GM19468 (cell line): Measurements from ENCODE around the gene ZCCHC24.
A peak's percentile ranks its signal among the peaks of the same experiment; 100 is the strongest.
"Not testable (repeated sequence)": the region's sequence is repeated elsewhere in the genome, so short reads cannot be mapped to it uniquely, and the experiment has no call there.

Experiments used
- ATAC-seq: cut with Tn5 transposase; IDR thresholded peaks from one replicate; pipeline ENCODE4 v1.9.1; 2021; ENCODE audit warnings: mild to moderate bottlenecking, moderate library complexity, moderate number of reproducible peaks; ENCODE audit not compliant: unreplicated experiment; ENCODE audit errors: extremely low read depth

Gene ZCCHC24

DNA sequence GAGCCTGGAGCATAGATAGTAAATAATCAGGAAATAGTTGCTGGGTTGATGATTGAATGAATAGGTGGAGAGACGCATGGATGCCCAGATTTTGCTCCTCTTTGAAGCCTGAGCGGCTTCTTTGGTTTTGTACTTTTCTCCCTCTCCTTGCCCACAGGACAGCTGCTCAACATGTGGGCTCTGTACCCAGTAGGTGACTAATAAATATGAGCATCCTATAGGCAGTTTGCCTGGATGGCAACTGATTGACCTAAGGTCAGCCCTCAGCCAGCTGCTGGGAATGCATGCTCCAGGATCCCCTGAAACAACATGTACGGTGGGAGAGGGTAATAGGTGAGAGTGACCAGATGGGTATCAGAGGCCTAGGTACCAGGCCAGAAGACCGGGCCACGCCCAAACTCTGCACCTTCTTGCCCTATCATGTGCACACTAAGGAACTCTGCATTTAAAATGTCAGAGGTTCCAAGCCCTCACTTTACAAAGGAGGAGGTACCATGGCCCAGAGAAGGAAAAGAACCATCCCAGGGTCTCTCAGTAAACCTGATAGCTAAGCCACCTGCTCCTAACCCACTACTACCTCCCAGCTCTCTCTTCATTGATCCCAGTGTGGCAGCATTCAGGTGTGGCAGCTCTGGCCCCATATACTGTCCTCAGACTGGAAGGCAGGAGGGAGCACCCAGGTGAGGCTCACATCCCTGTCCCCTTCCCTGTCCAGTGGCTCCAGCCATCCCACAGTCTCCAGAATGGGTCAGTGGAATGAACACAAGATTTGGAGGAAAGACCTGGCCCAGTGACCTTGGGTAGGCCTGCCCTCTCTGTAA is 2.7 kb upstream of the ZCCHC24 start:
- ATAC-seq: no peak

DNA sequence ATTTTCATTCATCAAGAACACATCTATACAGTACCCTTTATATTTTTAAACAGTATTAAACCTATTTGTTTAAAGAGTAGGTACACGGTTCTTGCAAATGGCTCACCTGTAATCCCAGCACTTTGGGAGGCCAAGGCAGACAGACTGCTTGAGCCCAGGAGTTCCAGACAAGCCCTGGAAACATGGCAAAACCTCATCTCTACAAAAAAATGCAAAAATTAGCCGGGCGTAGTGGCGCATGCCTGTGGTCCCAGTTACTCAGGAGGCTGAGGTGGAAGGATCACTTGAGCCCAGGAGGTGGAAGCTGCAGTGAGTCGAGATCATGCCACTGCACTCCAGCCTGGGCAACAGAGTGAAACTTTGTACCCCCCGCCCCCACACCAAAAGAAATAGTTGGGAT is 1.8 kb upstream of the ZCCHC24 start:
- not testable (repeated sequence) for ATAC-seq

DNA sequence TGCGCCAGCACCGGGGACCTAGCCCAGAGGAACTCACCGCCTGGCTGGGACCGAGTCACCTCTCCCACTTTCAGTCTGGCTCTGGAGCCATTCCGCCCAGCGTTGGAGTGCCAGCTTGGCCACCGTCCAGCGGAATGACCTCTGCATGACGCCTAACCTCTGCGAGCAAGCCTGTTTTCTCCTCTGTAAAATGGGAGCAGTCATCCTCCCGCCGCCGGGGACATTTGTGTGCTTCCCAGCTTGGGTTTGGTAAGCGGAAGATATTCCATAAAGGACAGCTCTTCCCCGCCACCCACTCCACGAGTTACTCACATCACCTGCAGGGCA is 1.3 kb upstream of the ZCCHC24 start:
- ATAC-seq: no peak

DNA sequence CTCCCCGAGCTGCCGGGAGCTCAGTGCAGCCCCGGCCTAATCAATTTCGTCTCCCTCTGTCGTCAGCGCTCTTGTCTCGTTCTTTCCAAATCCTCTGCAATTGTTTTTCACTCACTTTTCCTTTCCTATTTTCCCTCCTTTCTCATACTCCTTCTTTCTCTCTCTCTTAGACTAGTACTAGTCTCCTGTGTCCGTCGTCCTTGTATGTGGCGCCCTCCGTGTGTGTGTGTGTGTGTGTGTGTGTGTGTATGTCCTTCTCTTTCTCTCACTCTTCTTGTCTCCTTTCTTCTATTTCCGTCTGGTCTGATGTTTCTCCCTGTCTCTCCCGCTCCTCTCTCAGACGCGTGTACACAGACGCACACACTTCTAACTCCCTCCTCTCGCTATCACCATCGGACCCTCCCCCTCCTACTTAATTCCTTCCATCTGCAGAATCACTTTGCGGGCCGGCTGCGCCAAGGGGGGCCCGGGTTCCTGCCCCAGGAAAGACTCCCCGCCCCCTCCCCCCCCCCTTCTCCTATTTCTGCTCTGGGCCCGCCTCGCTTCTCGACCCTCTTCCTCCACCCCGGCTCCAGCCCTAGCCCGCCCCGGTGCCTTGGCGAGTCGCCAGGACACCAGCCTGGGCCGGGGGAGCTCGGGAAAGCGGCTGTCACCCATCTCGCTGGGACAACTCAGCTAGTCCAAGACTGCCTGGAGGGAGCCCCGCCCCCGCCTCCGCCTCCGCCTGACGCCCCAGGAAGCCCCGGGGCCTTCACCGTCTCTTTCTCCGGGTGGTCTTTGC is 743 bp upstream of the ZCCHC24 start:
- peak; percentile 3 for ATAC-seq

DNA sequence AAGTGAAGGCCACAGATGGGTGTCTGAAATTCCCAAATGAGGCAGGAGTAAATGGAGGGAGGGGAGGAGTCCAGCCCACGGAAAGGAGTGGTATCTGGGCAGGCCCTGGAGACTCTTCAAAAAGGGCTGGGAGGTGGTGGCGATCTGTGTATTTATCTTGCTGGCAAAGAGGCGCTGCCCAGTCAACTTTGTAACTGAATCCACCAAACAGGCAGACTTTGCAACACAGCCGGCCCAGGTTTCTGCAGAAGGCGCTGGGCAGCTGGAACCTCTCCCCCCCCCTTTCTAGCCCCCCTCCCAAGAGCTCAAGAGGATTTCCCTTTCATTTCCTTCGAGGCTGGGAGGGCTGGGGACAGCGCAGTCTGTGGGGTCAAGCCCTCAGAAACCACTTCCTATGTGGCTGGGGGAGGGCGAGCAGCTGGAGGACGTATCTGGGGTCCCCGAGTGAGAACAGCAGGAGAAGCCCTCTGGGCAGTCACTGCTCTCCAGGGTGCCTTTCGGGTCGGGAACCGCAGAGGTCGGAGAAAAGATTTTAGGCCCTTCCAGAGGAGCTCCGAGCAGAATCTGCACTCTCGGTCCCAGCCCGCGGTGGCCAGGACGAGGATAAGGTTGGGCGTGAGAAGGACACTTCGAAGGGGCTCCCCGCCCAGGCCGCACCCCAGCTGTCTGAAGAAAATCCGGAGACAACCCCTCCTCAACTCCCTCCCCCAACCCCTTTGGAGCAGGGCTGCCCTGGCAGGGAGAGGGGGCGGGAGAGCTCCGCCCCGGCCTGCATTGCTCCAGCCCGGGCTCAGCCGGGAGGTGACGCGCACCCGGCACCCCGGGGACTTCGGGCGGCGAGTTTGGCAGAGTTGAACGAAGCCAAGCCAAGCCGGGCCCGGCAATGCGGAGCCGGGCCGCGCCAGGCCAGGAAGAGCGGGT is 965 bp downstream of the ZCCHC24 start:
- no peak for ATAC-seq

DNA sequence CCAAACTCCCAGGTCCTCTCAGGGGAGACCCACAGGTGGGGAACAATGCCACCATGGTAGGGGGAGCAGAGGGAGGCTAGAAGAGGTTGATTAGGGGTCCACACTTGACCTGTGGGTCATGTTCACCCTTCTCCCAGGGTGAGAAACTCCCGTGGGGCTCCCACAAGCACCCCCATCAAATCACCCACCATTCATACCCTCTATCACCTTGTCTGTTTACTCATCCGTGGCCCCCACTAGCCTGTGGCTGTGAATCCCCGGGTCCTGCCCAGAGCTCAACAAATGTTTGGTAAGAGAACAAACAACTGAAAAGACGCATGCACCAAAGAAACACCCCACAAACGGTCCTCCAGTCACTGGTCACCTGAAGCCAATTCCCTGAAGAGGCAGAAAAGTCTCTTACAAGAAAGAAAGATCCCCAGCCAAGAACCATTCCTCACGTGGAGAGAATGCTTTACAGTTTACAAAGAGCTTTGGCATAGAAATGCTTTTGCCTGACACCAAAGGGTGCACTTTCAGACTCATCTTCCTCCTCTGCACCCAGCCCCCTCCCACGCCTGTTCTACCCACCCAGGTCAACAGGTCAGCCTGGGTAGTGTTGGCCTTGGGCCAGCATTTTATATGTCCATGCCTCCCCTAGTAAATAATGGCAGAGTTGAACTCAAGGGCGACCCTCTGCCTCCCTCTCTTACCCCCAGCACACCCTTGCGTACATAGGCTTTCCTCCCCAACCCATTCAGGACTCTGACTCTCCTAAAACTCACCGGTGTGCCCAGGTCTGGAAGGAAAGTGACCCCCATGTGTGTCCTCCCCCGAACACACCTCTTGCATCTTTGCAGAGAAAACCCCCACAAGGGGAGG is 1.9 kb downstream of the ZCCHC24 start:
- ATAC-seq: no peak

DNA sequence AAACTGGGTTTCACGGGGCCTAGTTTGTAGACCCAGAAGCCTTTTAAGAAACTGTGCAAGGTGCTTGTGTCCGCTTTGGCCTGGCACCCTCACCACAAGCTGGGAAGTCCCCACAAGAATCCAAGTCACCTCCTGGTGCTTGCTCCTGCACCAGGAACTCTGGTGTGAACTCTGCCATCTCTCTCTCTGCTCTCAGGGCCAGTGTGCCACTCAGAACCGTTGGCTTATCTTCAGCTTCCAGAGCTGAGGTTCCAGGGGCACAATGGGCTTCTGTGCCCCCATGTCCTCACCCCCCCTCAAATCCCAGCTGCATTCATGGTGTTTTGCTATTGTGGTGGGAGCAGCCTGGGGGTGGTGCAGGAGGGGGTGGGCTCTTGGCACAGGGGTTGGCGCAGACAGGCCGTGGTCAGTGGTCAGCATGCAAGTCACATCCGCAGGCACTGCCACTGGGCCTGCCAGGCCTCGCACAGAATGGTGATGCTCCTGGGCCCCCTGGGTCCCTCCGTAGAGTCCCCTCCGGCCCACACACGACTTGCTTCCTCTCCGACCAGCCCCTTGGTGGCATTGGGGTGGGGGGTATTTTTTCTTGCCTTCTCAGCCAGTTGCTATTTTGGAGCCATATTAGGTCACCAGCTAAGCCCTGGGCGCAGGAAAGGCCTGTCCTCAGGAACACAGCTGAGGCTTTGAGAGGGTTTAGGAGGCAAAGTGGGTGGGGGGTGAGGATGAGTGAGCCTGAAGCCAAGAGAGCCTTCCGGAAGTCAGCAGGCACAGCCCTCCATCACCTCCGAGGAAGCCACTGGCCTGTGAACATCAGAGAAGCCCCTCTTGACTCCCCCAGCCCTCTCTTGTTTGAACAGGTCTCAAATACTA is 3.0 kb downstream of the ZCCHC24 start:
- no peak for ATAC-seq

DNA sequence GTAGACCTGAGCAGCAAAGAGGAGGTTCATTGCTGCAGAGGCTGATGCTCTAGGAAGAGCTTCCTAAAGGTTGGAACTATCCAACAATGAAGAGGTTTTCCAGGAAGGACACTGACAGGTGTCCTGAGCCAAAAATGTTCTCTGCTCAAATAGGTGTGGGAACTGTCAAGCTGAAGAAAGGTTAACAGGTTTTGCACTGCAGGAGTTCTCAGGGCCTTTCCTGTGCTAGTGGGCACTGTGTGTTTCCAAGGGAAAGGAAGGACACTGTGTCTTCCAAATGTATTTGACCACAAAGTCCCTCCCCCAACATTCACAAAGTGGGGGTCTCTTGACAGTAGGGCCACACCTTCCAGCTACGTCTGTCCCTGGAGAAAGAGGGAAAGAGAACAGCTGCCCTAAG is 4.0 kb downstream of the ZCCHC24 start:
- ATAC-seq: no peak

DNA sequence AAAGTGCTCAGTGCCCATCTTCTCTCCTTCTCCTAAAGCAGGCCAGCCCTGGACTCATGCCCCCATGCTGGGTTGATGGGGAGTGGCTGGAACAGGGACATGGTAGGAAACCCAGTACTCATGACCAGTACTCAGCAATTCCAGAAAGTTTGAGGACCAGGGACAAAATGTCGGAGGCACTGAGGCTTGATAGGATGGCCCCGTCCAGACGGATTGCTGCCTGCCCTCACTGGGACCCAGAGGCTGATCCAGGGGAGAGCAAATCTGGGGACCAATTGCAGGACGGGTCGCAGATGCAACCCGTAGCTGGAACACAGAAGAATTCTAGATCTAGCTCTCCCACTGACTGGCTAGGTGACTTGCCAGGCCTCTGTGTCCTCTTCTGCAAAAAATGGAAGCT is 5.1 kb downstream of the ZCCHC24 start:
- no peak for ATAC-seq

DNA sequence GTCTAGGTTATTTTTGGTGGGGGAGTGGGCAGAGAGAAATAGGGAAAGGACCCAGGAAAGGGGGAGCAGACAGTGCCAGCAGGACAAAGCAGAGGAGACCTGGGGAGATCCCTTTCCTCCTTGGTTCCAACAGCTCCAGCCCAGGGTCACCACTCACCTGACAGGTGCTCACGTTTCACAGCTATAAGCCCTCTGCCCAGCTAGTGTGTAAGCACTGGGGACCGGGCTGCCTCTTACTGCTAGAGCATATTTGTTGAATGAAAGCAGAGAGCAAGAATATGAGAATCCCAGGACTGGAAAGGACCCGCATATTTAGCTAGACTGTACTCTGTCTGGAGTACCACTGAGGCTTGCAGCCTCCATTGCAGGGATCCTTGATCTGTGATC is 6.7 kb downstream of the ZCCHC24 start:
- no peak for ATAC-seq

DNA sequence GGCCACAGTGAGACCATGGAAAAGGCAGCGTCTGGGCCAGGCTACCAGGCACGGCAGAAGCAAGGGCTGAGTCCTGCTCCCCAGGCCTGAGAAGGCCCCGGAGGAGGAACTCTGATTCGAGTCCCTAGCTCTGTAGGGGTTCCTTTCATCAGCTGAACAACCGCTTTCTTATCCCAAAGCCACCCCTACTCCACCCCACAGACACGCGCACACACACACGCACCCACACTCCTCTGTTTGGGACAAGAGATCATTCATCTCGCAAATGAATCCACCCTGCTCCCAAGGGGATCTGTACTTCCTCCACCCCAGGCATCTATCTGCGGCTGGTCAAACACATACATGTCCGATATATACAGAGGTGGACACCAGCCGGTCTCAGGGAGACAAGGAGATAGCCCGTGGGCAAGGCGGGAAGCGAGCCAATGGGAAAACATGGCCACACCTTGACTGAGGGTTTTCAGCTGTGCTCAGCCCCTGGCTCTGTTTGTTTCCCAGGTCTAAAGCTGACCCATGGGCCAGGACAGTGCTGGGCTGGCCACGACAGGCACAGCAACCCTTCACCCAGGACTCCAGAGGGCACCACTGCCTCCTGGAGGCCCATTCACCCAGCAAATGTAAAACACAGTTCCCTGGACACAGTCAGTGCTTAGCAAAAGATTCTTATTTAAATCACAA is 7.3 kb downstream of the ZCCHC24 start:
- ATAC-seq: no peak

DNA sequence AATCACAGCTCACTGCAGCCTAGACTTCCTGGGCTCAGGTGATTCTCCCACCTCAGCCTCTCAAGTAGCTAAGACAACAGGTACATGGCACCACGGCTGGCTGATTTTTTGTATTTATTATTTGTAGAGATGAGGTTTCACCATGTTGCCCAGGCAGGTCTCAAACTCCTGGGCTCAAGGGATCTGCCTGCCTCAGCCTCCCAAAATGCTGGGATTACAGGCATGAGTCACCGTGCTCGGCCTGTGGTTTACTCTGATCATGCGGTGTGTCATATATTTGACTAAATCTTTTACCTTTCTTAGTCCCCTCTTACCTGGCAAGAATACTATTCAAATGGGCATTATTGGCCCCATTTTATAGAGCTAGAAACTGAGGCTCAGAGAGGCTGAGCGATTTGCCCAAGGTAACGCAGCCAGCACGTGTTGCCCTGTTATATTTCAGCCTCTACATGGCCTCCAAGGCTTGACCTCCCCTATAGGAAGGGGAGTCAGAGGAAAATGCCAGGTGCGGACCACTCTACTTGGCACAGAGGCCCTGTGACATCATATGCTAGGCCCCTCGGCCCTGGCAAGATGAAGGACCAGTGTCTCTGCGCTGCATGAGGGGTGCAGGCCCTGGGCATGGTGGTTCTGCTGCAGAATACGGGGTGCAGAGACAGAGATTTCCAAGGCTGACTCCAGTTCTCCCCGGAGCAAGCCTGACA is 8.2 kb downstream of the ZCCHC24 start:
- ATAC-seq: no peak

DNA sequence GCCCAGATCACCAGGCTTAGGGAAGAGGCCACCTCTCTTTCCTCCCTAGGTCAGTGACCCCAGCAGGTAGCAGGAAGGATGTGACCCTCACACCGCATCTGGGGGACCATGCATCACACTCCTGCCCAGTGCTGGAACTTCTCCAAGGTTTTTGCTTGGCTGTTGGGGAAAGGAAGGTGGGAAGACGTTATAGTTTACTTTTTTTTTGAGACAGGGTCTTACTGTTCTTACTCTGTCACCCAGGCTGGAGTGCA is 8.6 kb downstream of the ZCCHC24 start:
- ATAC-seq: no peak

DNA sequence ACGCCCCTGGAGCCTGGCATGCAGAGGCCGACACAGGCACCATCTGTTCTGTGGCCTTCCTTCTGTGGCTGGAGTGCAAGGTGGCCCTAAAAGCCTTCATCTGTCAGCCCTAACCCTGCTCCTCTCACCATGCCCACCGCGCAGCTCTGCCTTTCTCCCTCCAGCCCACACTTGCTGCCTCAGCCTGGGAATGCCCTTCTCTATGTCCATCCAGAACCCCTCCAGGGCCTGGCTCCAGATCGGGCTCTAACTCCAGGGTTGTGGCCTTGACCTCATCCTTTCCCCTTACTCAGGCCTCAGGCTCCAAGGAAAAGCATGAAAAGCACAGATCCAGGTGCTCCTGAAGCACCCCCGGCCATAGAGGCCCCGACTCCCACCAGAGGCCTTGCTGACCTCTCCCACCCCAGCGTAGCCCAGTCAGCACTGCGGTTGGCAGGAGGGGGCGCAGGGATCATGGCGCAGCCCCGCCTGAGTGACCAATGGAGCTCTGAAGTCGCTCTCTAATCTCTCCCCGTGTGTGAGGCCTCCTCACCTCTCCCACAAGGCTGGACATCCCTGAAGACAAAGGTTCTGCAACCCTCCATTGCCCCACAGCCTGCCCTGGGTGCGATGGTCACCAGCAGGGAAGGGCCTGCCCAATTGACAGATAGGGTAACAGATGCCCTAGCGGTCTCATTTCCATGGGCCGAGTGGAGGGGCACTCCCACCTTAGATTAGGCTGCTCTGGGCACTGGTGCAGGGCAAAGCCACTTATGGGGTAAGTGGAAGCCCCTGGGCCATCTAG is 9.2 kb downstream of the ZCCHC24 start:
- no peak for ATAC-seq

DNA sequence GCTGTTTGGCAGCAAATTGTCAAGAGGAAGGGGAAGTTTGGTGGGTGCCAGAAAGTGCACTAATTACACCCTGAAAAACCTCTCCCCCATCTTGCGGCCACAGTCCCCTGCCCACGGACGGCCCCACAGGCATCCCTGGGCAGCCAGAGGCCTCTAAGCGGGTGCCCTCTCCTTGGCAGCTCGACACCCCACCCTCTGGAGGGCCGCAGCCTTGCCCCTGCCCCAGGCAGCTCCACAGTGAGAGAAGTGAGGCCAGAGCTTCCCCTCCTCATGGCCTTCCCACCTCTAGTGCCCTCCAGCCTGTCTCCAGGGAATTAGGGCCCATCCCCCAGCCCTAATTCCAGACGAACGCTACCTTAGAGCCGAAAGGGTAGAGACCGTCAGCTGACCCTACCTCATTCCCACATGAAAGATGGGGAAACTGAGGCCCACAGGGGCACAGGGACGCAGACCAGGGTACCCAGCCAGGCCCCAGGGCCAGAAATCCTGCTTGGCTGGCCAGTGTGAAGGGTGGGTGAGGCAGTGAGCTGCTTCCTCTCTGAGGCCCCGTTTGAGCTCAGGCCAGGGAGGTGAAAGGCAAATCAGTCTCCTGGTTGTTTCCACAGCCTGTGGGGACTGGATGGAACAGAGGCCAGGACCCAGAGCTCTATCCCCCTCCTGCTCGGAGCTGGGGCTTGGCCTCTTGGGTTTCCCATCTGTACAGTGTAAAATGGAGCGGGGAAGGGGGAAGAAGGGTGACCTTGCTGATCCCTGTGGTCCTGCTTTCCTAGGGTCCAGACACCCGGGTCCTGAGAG is 10.0 kb downstream of the ZCCHC24 start:
- ATAC-seq: no peak

DNA sequence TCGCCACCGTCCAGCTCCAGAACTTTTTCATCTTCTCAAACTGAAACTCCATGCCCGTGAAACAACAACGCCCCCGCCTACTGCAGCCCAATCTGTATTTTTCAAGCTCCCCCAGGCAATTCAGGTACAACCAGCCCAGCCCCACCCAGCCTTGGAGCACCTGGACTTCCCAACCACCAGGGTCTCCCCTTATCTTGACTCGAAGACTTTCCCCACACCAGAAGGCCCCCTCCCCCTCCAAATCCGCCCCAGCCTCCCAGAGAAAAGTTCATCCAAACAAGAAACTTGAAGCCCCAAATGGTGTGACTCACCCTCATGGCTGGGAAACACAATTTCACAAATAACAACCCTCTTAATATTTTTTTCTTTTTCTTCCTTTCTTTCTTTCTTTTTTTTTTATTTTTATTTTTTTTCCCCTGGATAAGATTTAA is 10.6 kb downstream of the ZCCHC24 start:
- no peak for ATAC-seq
